OCI-M1 (cell line): ENCODE measurements around the gene PPP1R9A.
"Not testable (repeated sequence)": the region's sequence is repeated elsewhere in the genome, so short reads cannot be mapped to it uniquely, and the experiment has no call there.

Experiments used
- DNase-seq: peaks from one replicate; lab custom pipeline; 2025; lab: John Stamatoyannopoulos, UW

The PPP1R9A gene

DNA sequence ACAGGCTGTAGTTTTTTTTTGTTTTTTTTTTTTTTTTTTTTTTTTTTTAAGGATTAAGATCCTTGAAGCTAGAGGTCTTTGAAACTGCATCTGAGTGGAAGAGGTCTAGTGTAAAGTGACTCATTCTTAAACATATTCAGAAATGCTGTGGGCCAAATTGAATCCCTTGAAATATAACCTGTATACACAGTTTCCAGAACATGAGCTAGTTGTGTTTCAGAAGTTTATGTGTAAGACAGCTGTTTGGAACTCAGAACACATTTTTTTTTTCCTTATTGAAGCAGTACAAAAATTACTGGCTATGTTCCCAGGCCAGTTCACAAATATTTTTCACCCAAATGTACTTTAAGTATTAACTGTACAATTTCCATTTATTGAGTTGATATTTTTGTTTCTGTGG, 67.9 kb downstream of the PPP1R9A start:
- no peak for DNase-seq

DNA sequence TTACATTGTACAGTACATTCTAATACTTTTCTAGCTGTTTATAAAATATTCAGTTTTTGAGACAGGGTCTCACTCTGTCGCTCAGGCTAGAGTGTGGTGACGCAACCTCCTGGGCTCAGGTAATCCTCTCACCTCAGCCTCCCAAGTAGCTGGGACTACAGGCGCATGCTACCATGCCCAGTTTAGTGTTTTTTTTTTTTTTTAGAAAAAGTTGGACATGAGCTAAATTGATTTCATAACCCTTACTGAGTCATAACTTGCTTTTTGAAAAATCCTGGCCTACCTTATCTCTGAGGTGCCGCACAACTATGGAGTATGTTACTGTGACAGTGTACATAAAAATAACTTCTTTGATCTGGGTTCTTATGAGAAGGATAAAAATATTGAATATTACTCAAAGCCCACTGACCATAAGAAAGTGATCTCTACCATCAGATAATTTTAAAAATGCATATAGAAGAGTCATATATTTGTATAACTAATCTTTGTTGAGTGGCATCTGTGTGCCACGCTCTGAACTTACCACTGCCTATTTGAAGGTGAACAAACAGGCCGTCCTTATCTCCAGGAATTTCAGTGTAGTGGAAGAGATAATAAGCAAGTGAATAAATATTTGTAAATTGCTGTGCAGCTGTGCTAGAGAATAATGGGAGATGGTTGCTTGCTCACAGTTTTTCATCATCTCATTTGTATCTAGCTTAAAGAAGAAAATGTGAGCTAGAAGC, 73.2 kb downstream of the PPP1R9A start:
- no peak for DNase-seq

DNA sequence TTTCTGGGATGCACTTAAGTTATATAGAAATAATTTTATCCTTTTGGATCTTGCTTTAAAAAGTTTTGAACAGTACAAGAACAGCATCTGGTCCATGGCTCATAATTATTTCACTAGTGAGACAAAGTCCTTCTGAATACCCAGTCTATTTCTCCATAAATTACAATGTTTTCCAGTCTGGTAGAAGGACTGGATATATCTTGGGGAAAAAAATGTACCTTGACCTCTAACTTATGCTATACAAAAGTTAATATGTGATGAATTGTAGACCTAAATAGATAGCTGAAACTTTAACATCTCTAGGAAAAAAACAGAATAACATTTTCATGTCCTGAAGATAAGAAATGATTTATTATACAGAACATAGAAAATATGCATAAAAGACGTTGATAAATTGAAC, 88.5 kb downstream of the PPP1R9A start:
- no peak for DNase-seq

DNA sequence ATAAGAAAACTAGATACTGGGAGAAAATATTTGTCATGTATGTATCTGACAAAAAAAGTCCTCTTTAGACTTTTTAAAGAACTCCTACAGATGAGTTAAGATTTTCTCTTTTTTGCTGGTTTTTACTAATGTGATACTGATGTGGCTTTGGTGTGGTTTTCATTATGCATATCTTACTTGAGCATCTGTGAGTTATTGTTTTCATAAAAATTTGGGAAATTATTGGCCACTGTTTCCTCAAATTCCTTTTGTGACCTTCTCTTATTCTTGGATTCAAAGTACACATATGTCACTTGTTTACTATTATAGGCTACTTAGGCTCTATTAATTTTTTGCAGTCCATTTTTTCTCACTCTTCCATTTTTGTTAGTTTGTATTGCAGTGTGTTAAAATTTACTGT, 89.0 kb downstream of the PPP1R9A start:
- no peak for DNase-seq

DNA sequence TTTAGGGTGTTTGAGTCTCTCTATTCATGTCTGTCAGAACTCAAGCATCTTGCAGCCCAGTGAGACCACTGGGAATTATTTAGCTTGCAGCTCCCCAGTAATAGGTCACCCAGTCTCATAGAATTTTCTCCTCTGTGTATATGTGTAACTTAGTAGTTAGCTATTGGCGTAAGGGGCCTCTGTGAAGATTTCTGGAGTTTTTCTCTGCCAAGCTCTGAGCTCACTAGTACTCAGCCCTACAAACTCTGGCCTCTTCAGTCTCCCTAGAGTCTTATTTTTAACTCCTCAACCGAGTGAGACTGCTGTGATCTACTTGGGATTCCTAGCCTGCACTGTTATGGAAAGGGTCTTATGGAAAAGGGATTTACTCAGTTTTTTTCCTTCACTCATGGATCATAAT, 90.2 kb downstream of the PPP1R9A start:
- no peak for DNase-seq

DNA sequence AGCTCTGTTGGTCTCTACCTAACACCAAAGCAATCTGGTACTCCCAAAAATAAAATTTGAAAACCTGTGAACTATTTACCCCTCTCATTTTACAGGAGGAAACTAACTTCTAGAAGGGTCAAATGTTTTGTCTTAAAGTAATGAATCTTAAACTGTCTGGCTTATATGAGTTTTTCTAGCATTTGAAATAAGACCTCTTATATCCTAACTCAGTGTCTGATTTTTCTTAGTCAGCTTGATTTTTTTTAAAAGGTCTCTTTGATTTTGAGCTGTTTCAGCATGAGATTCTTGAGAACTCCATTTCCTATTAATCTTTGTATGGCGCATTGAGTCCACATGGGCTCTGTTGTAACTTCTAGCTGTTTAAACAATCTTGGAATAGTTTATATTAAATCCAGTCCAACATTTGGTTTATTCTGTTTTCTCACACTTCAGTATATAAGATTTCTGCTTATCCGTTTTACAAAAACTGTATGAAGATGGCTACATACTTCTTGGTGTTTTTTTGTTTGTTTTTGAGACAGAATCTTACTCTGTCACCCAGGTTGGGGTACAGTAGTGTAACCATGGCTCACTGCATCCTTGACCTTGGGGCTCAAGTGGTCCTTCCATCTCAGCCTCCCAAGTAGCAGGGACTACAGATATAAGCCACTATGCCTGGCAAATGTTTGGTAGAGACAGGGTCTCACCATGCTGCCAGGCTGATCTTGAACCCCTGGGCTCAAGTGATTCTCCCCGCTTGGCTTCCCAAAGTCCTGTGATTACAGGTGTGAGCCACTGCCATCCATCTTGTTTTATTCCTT, 91.1 kb downstream of the PPP1R9A start:
- DNase-seq = no peak

DNA sequence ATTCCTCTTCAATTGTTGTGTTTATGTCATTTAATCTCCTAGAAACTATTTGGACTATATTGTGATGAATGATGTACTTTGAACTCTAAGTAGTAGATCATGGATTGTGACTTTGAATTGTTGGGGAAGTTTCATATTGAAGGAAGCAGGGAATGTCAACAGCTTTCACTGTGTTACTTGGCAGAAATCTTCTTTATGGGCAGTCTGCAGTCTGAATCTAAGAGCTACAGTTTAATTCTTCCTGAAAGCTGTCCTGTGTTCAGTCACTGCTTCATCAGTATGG, 91.6 kb downstream of the PPP1R9A start:
- no peak for DNase-seq

DNA sequence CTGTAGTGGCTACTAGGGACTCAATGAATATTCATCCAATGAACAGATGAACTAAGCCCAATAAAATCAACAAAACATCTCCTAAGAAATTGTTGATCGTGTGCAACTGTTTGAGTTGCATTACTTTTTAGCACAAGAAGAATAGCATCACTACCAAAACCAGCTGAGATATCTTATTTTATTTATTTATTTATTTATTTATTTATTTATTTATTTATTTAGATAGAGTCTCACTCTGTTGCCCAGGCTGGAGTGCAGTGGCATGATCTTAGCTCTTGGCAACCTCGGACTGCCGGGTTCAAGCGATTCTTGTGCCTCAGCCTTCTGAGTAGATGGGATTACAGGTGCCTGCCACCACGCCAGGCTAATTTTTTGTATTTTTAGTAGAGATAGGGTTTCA, 92.2 kb downstream of the PPP1R9A start:
- DNase-seq = not testable (repeated sequence)

DNA sequence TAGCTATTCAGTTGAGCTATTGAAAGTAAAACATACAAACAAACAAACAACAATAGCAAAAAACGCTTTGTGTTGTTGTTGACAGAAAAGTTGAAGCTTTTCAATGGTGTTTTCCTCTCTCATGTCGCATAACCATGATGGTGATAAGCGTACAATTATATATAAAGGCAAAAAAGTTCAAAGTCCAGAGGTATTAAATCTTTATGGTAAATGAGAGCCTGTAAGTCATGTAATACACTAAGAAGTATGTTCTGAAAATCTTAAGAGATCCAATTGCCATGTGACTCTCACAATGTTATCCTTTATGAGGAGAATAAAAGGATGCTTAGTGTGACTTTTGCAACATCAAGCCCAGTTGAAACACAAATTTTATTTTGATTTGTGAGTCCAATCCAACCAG, 93.9 kb downstream of the PPP1R9A start:
- no peak for DNase-seq

DNA sequence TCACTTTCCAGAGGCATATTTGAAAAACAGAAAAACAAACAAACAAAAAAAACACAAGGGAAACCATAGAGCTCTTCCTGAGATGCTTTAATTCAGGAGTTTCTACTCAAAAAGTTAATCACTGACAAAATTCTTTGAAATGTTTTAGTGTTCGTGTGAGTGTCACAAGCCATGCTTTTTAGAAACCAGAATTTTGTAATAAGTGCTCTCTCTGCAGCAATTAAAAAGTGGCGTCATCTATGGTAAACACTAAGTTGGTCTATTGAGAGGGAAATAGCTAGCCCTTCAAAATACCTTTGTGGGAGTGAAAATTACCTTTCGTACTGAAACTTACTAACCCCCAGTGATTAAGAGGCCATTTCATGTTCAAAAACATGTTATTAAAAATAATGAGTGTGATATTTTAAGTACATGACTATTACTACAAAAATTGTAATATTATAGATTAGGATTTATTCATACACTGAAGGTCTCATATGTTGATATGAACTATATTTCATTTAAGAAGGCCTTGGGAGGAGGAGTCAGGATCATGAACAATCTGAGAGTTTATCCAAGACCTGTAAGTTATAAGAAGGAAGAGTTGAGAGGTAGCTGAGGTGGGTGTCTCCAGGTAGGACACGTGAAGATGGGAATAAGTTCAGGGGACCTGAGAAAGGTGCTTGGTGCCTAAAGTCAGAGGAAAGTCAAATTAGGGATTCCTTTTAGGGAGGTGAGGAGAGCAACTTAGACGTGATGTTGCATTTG, 94.6 kb downstream of the PPP1R9A start:
- DNase-seq = no peak

DNA sequence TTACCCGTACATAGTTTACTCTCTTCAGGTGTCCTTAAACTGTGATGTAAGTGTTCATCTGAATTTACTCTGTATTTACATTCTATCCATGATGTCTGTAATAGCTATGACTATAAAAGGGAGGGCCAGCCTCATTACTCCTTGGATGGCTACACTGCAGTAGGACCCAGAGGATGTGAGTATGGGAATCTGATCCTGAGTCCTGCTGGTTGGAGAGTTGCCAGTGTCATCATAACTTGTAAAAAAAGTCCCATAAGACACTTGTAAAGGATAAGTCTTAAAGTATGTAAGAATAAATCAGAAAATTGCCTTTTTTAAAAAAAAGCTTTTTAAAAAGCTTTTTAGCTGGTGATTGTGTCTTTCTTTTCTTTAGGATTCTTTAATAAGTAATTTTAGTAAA, 95.4 kb downstream of the PPP1R9A start:
- DNase-seq = no peak

DNA sequence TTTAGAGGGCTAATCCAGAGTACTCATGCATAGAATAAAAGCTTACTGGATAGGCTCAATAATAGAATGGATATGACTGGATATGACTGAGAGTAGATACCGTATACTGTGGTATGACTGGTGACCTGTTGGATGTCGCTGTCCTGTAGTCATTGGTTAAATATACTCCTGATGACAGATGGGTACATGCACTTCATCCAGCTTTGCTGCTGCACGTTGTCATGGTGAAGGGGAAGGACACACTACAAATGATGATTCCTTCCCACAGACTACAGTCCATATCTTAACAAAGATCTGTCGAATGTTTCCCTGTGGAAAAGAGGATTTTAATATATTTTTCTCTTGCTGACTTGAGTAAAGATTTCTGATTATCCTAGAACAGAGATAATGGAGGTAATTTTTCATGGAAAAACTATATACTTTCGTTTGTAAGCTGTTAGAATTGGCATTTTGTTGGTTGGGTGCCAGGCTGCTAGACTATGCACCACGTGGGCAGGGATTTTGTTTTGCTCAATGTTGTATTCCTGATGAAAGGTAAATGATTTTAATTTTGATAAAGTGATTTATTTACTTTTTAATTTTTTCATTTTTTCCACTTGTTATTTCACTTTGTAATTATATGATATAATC, 97.3 kb downstream of the PPP1R9A start:
- no peak for DNase-seq

DNA sequence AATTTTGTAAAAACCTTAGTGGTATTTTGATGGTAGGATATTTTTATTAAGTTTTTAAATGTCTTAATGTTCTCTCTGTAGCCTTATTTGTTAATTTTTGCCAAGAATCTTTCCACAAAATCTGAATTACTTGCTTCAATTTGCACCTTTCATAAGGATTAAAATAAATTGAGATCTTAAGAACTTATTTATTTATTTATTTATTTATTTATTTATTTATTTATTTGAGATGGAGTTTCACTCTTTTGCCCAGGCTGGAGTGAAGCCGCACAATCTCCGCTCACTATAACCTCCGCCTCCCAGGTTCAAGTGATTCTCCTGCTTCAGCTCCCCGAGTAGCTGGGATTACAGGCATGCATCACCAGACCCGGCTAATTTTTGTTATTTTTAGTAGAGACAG, 98.6 kb downstream of the PPP1R9A start:
- DNase-seq = no peak

DNA sequence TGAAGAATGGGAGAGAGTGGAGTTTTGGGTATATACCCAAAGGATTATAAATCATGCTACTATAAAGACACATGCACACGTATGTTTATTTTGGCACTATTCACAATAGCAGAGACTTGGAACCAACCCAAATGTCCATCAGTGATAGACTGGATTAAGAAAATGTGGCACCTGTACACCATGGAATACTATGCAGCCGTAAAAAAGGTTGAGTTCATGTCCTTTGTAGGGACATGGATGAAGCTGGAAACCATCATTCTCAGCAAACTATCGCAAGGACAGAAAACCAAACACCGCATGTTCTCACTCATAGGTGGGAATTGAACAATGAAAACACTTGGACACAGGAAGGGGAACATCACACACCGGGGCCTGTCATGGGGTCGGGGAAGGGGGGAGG, 101.4 kb downstream of the PPP1R9A start:
- DNase-seq = not testable (repeated sequence)

DNA sequence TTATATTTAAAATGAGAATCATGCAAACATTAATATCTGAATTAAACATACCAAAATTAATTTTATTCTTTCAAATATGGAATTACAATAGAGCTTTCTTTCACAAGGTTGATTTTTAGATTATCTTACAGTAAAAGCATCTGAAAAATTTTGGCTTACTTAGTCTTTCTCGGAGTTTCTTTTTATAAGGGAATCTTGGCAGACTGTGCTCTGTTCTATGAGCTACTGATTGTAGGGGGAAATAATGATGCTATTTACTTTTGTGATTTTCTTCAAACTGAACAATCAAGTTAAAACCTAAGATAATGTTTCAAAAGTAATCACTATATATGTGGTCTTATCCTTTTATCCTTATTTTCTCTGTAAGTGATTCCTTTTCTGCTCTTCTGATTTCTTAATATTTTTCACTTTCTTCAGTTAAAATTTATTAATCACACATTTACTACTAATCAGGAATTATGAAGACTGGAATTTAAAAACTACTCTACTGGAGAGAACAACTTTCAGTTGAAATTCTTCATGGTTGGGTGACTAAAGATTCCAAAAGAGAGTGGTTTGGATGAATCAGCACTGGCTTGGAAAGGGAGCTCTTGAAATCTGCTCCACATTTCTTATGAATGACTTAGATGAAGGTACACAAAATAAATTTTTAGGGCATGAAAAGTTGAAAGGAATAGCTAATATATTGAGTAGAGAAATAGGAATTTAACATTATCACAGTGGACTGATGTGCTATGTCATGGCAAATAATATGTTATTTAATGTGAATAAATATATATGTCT, 103.9 kb downstream of the PPP1R9A start:
- no peak for DNase-seq

DNA sequence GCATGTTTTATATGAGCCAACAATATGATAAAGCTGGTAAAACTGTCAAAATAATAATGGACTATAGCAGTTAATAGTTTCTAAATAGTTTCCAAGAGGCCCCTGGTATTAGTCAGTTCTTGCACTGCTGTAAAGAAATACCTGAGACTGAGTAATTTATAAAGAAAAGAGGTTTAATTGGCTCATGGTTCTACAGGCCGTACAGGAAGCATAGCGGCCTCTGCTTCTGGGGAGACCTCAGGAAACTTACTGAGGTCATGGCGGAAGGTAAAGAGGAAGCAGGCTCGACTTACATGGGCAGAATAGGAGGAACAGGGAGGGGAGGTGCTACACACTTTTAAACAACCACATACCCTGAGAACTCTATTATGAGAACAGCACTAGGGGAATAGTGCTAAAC, 104.6 kb downstream of the PPP1R9A start:
- DNase-seq = no peak

DNA sequence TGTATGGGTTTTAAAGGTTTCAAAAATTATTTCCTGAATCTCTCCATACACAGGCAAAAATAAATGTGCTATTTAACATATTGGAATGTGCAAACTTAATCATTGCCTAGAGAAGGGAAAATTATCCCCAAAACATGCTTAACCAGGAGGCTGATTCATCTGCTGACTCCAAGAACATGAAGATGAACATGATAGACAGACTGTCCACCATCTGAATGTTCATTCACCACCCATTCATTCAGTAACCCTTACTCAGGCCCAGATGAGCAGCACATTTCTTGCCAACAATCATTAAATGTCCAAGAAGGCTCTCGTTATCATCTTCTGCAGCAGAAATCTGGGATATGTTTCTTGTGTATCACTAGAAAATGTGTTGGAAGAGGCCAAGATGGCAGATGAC, 110.6 kb downstream of the PPP1R9A start:
- DNase-seq = no peak

DNA sequence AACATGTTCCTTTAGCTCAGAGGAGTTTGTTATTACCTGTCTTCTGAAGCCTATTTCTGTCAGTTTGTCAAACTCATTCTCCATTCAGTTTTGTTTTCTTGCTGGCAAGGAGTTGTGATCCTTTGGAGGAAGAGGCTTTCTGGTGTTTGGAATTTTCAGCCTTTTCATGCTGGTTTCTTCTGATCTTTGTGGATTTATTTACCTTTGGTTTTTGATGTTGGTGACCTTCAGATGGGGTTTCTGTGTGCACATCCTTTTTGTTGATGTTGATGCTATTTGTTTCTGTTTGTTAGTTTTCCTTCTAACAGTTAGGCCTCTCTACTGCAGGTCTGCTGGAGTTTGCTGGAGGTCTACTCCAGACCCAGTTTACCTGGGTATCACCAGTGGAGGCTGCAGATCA, 118.6 kb downstream of the PPP1R9A start:
- no peak for DNase-seq

DNA sequence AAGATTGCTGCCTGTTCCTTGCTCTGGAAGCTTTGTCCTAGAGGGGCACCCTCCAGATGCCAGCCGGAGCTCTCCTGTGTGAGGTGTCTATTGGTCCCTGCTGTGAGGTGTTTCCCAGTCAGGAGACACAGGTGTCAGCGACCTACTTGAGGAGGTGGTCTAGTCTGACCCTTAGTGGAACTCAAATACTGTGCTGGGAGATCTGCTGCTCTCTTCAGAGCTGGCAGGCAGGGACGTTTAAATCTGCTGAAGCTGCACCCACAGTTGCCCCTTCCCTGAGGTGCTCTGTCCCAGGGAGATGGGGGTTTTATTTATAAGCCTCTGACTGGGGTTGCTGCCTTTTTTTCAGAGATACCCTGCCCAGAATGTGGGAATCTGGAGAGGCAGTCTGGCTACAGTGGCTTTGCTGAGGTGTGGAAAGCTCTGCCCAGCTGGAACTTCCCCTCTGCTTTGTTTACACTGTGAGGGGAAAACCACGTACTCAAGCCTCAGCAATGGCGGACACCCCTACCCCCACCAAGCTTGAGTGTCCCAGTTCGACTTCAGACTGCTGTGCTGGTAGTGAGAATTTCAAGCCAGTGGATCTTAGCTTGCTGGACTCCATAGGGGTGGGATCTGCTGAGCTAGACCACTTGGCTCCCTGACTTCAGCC, 119.2 kb downstream of the PPP1R9A start:
- no peak for DNase-seq

DNA sequence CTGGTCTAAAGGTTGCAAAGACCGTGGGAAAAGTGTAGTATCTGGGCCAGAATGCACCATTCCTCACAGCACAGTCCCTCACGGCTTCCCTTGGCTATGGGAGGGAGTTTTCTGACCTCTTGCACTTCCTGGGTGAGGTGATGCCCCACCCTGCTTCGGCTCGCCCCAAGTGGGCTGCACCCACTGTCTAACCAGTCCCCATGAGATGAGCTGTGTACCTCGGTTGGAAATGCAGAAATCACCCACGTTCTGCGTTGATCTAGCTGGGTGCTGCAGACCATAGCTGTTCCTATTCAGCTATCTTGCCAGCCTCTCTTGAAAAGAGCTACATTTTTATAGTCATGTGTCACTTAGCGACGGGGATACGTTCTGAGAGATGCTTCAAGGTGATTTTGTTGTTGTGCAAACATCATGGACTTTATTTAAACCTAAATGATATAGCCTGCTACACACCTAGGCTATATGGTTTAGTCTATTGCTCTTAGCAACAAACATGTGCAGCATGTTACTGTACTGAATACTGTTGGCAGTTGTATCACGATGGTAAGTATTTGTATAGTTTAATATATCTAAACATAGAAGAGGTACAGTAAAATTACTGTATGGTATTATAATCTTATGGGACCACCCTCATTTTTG, 120.0 kb downstream of the PPP1R9A start:
- no peak for DNase-seq

DNA sequence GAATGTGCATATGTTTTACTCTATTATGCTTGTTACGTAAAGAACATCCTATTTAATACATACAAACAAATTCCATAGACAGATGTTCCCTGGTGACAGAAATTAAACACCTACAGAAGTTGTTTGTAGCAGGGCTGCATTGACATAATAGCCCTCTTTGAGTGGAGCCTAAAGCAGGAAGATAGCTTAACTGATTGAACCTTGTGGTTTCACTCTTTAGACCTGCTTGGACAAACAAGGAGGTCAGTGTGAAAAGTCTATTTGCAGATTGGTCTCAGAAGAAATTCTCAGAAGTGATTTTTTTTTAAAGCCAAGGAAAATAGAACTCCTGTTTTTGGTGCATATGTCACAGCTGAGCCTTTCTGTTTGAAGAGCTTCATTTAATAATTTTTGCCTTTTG, 121.3 kb downstream of the PPP1R9A start:
- peak; percentile 60 for DNase-seq
